ENCODE data around the gene ZBTB38.

- TF ChIP-seq CTCF (conservative IDR thresholded peaks at IDR 0.05; ENCODE audit: low read depth, low read length) (no peak), EZH2phosphoT487 (IDR thresholded peaks at IDR 0.05; ENCODE audit: borderline replicate concordance, low read length) (no peak)
Observed at GRCh38 chr3:141321109-141321497, 47.2 kb upstream of the ZBTB38 start.
